Thyroid gland (tissue), 4 donors: Measurements from ENCODE around the gene WDR86.

Experiments
- CTCF ChIP-seq, 6 experiments: fragments of 200-600 bp in 3 of 6; fragments of 450-650 bp in 3 of 6; sonication (generic) in 3 of 6; IDR thresholded peaks; one replicate each; pipeline ENCODE4 v1.5.1; 2016 to 2019; ENCODE audit warnings: antibody characterized with exemption in 6 of 6, mild to moderate bottlenecking in 2 of 6, inconsistent platforms in 1 of 6, moderate library complexity in 1 of 6
- POLR2A ChIP-seq, 2 donors: fragments of 450-650 bp; IDR thresholded peaks; one replicate each; pipeline ENCODE4 v1.6.1; 2017; ENCODE audit warnings: antibody characterized with exemption in 2 of 2, mild to moderate bottlenecking in 2 of 2, moderate library complexity in 1 of 2

GRCh38 chr7:151392002-151392401 lies 17.8 kb downstream of the WDR86 start:
- TF ChIP-seq CTCF (IDR thresholded peaks at IDR 0.05) (no peak), POLR2A (IDR thresholded peaks at IDR 0.05) (no peak)
